Choroid plexus epithelial cell (primary cell): ENCODE measurements around the gene UNC13A.
A peak's percentile ranks its signal among the peaks of the same experiment; 100 is the strongest.

Experiments
- DNase-seq: peaks from one replicate; pipeline ENCODE4 v3.0.0-alpha.2; 2010; ENCODE audit warnings: low read depth
- H3K4me3 ChIP-seq: 2 replicates; pipeline ENCODE4 v1.5.1; 2011; ENCODE audit warnings: low read depth, mild to moderate bottlenecking, control low read depth, low read length, moderate library complexity
- TF ChIP-seq, protein P1 (sequence below): conservative IDR thresholded peaks from 2 replicates; pipeline ENCODE4 v1.5.1; 2011; ENCODE audit warnings: low read depth, mild to moderate bottlenecking, control low read depth, inconsistent platforms, low read length, moderate library complexity

The UNC13A gene

DNA sequence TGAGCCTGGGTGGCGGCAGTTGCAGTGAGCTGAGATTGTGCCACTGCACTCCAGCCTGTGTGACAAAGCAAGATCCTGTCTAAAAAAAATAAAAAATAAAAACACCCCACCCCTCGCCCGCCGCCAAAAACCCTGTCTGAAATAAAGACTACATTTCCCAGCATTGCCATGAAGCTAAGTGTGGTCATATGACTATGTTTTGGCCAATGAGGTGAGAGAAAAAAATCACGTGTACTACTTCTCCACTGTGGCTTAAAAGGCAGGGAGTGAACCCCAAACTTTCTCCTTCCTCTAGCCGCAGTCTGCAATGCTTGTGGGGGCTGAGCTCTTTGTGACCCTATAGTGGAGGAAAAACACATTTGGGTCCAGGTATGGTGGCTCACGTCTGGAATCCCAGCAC, 77.8 kb downstream of the UNC13A start:
- DNase-seq: peak; percentile 49
- TF ChIP-seq, protein P1, sequence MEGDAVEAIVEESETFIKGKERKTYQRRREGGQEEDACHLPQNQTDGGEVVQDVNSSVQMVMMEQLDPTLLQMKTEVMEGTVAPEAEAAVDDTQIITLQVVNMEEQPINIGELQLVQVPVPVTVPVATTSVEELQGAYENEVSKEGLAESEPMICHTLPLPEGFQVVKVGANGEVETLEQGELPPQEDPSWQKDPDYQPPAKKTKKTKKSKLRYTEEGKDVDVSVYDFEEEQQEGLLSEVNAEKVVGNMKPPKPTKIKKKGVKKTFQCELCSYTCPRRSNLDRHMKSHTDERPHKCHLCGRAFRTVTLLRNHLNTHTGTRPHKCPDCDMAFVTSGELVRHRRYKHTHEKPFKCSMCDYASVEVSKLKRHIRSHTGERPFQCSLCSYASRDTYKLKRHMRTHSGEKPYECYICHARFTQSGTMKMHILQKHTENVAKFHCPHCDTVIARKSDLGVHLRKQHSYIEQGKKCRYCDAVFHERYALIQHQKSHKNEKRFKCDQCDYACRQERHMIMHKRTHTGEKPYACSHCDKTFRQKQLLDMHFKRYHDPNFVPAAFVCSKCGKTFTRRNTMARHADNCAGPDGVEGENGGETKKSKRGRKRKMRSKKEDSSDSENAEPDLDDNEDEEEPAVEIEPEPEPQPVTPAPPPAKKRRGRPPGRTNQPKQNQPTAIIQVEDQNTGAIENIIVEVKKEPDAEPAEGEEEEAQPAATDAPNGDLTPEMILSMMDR: no peak
- no peak overlapping the region for H3K4me3 ChIP-seq

DNA sequence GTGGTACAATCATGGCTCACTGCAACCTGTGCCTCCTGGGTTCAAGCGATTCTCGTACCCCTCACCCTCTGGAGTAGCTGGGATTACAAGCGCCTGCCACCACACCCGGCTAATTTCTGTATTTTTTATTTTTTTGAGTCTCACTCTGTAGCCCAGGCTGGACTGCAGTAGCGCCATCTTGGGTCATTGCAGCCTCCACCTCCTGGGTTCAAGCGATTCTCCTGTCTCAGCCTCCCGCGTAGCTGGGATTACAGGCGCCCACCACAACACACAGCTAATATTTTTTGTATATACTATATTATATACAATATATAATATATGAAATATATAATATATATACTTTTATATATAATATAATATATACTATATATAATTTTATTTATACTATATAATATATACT, 80.2 kb downstream of the UNC13A start:
- no peak overlapping the region for H3K4me3 ChIP-seq
- DNase-seq: no peak
- TF ChIP-seq, protein P1: no peak

DNA sequence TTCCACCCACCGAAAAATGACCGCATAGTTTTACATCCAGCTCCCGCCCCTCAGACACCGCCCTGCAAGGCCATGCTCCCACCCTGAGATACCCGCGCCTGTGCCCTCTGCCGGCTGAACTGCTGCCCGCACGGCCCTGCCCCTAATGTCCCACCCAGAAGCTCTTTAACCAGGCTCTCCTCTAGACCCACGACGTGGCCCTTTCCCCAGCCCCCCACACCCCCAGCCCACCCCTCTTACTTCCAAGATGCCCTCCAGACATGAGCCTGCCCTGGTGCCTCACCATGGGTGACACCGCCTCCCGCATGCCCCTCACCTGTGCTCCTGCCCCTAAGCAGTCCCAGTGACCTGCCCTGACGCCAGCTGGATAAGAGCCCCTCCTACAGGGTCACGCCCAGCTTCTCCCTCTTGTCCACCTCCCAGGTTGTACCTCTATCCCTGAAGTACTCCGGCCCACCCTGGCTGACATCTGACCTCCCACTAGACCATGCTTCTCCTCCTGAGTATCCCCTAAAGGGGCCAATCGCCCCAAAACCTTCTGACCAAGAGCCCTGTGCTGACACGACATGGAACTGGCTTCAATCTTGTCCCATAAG, 81.5 kb downstream of the UNC13A start:
- TF ChIP-seq, protein P1: no peak
- H3K4me3 ChIP-seq: no peak overlapping the region
- no peak for DNase-seq

DNA sequence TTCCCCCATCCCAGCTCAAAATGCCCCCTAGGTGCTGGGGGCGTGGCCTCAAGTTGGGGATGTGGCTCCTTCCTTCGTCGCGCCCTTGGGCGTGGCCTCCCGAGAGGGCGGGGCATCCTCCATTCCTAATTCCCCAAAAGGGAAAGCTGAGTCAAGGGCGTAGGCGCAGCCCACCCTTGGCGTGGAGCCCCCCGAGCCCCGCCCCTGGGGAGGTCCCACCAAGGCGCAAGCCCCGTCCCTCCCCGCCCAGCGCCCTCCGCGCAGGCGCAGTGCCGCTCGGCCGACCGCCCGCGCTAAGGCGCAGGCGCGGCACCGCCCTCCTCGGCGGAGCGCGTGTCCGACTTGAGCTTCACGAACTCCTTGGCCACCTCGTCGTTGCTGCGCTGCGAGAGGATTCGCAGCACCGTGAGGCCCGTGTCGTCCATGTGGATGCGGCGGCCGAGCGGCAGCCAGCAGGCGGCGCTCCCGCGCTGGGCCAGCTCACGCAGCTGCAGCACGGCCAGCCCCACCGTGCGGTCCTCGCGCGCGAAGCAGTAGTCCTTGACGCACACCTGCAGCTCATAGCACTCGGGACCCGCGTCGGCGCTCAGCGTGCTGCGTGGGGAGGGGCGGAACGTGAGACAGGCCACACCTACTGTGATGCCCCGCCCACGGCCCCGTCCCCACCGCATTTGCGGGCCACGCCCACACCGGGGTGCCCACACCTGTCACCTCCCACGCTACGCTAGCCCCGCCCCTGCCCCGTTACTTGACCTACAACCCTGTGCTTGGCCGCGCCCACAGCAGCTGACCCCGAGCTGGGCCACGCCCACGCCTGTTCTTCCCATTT, 82.2 kb downstream of the UNC13A start:
- H3K4me3 ChIP-seq: peak overlapping the region; percentile 46
- DNase-seq: peak; percentile 79
- TF ChIP-seq, protein P1: peak; percentile 41

DNA sequence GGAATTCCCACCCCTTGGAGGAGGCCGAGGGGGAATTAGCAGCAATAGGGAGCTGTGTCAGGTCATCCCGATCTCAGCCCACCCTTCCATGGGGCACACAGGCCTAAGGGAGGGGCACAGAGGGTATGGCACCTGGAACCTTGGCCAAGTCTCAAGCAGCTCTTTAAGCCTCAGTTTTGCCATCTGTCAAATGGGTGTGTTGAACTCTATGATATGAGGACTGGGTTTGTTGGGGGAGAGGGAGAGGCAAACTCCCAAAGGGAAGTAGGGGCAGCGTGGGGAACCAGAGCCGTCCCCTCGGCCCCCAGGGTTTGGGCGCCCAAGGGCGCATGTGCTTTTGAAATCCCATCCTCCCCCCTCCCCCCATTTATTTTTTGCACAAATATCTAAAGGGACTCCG, 83.0 kb downstream of the UNC13A start:
- TF ChIP-seq, protein P1: no peak
- DNase-seq: no peak
- H3K4me3 ChIP-seq: no peak overlapping the region

DNA sequence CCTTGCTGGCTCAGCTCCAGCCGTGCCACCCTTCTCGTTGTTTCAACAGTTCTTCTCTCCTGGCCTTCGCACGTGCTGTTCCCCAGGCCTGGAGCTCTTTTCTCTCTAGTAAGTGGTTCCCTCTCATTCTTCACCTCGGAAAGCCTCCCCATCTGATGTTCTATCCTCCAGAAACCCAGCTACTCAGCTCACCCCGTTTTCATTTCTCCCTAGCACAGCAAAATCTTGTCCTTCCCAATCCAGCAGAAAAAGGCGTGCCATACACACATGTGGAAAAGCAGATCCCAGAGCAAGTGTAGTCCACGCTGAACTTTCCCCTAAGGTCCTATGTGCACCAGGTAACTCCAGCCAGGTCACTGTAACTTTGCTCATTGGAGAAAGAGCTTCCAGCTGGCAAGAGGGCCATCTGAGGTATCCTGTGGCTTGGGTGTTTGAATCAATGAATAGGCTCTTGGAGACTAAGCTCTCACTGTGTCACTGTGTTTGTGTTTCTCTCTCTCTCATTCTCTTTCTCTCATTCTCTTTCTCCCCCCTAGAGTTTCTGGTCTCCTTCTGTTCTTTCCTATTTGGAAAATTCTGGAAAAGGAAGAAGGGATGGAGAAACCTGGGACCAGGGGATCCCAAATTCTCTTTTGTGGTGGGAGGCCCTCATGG, 83.7 kb downstream of the UNC13A start:
- H3K4me3 ChIP-seq: no peak overlapping the region
- no peak for DNase-seq
- TF ChIP-seq, protein P1: no peak
